ENCODE results near the gene ZMYND12. TPM values are rescaled to one million over a fixed set of nuclear protein-coding genes. Genes with fewer than 3 reads are reported as not detected.

The ZMYND12 gene
- total RNA-seq, 1 donor from 2014 or later: 0.46 TPM

DNA sequence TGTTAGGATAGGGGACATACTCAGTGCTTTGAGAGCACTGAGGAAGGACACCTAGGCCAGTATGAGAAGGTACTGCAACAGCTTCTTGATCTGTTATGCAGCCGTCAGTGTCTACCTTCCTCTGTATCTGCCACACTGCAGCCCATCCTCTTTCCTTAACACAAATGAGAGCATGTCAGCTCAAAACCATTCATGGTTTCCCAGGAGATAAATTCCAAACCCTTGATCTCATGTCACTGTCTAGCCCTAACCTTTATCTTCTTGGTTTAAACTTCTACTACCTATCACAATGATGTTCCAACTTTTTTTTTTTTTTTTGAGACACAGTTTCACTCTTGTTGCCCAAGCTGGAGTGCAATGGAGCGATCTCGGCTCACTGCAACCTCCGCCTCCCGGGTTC lies 1.4 kb downstream of the ZMYND12 start:
- H3K4me3 ChIP-seq (ENCODE audit: low read depth, low read length): no peak overlapping the region
- H3K27me3 ChIP-seq (ENCODE audit: control insufficient read depth, insufficient read depth, low read length): no peaks in the 10 kb centered on the region
- TF ChIP-seq, protein P1, sequence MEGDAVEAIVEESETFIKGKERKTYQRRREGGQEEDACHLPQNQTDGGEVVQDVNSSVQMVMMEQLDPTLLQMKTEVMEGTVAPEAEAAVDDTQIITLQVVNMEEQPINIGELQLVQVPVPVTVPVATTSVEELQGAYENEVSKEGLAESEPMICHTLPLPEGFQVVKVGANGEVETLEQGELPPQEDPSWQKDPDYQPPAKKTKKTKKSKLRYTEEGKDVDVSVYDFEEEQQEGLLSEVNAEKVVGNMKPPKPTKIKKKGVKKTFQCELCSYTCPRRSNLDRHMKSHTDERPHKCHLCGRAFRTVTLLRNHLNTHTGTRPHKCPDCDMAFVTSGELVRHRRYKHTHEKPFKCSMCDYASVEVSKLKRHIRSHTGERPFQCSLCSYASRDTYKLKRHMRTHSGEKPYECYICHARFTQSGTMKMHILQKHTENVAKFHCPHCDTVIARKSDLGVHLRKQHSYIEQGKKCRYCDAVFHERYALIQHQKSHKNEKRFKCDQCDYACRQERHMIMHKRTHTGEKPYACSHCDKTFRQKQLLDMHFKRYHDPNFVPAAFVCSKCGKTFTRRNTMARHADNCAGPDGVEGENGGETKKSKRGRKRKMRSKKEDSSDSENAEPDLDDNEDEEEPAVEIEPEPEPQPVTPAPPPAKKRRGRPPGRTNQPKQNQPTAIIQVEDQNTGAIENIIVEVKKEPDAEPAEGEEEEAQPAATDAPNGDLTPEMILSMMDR (IDR thresholded peaks at IDR 0.05; ENCODE audit: insufficient read depth, low read length, poor library complexity, severe bottlenecking): no peak
- H3K36me3 ChIP-seq (ENCODE audit: control insufficient read depth, insufficient read depth, low read length): no peaks in the 10 kb centered on the region
- no peak for DNase-seq (ENCODE audit: low read depth)

GRCh38 chr1:42453386-42453785 lies 2.4 kb downstream of the ZMYND12 start:
- DNase-seq (ENCODE audit: low read depth): no peak
- no peaks in the 10 kb centered on the region for H3K36me3 ChIP-seq (ENCODE audit: control insufficient read depth, insufficient read depth, low read length)
- TF ChIP-seq, protein P1 (IDR thresholded peaks at IDR 0.05; ENCODE audit: insufficient read depth, low read length, poor library complexity, severe bottlenecking): no peak
- no peaks in the 10 kb centered on the region for H3K27me3 ChIP-seq (ENCODE audit: control insufficient read depth, insufficient read depth, low read length)
- no peak overlapping the region for H3K4me3 ChIP-seq (ENCODE audit: low read depth, low read length)

DNA sequence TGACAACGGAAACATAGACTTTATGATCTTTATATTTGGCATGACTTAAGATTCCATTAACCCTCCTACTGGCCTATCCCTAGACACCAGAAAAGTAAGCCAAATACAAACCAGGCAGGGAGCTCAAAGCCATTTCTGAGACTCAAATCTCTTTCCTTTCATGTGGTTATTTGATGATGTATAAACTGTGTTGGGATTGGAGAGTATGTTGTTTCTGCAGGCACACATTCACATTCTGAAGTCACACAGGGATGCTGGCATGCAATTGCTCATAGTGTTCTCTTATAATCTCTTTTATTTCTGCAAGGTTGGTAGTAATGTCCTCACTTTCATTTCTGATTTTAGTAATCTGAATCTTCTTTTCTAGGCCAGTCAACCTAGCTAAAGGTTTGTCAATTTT lies 5.8 kb downstream of the ZMYND12 start:
- TF ChIP-seq, protein P1 (IDR thresholded peaks at IDR 0.05; ENCODE audit: insufficient read depth, low read length, poor library complexity, severe bottlenecking): no peak
- H3K27me3 ChIP-seq (ENCODE audit: control insufficient read depth, insufficient read depth, low read length): no peaks in the 10 kb centered on the region
- no peaks in the 10 kb centered on the region for H3K36me3 ChIP-seq (ENCODE audit: control insufficient read depth, insufficient read depth, low read length)
- no peak overlapping the region for H3K4me3 ChIP-seq (ENCODE audit: low read depth, low read length)
- no peak for DNase-seq (ENCODE audit: low read depth)

- H3K27me3 ChIP-seq (ENCODE audit: control insufficient read depth, insufficient read depth, low read length): no peaks in the 10 kb centered on the region
- TF ChIP-seq, protein P1 (IDR thresholded peaks at IDR 0.05; ENCODE audit: insufficient read depth, low read length, poor library complexity, severe bottlenecking): no peak
- H3K36me3 ChIP-seq (ENCODE audit: control insufficient read depth, insufficient read depth, low read length): no peaks in the 10 kb centered on the region
- DNase-seq (ENCODE audit: low read depth): no peak
- H3K4me3 ChIP-seq (ENCODE audit: low read depth, low read length): no peak overlapping the region
Observed at GRCh38 chr1:42449256-42449655, 6.6 kb downstream of the ZMYND12 start.

- DNase-seq (ENCODE audit: low read depth): no peak
- Histone ChIP-seq H3K4me3 (ENCODE audit: low read depth, low read length) (no peak overlapping the region), H3K36me3 (ENCODE audit: control insufficient read depth, insufficient read depth, low read length) (no peaks in the 10 kb centered on the region), H3K27me3 (ENCODE audit: control insufficient read depth, insufficient read depth, low read length) (no peaks in the 10 kb centered on the region)
- TF ChIP-seq, protein P1 (IDR thresholded peaks at IDR 0.05; ENCODE audit: insufficient read depth, low read length, poor library complexity, severe bottlenecking): no peak
Observed at GRCh38 chr1:42442662-42443061, 13.2 kb downstream of the ZMYND12 start.

GRCh38 chr1:42439940-42440339 lies 15.9 kb downstream of the ZMYND12 start:
- no peaks in the 10 kb centered on the region for H3K27me3 ChIP-seq (ENCODE audit: control insufficient read depth, insufficient read depth, low read length)
- no peak overlapping the region for H3K4me3 ChIP-seq (ENCODE audit: low read depth, low read length)
- H3K36me3 ChIP-seq (ENCODE audit: control insufficient read depth, insufficient read depth, low read length): no peaks in the 10 kb centered on the region
- no peak for DNase-seq (ENCODE audit: low read depth)
- TF ChIP-seq, protein P1 (IDR thresholded peaks at IDR 0.05; ENCODE audit: insufficient read depth, low read length, poor library complexity, severe bottlenecking): no peak

Measured in kidney epithelial cell (primary cell).